Skin epidermis (tissue), 12 donors: ENCODE measurements around the gene RSPH4A.
A peak's percentile ranks its signal among the peaks of the same experiment; 100 is the strongest.
"Not testable (repeated sequence)": the region's sequence is repeated elsewhere in the genome, so short reads cannot be mapped to it uniquely, and the experiment has no call there.

Experiments used
- H3K27ac ChIP-seq, 21 experiments: fragments of 200-600 bp; sonication (generic) in 11 of 21; one replicate each; pipeline ENCODE4 v1.5.0; 2020; ENCODE audit warnings: mild to moderate bottlenecking in 3 of 21, inconsistent platforms in 2 of 21, moderate library complexity in 2 of 21
- H3K4me3 ChIP-seq, 7 experiments: fragments of 200-600 bp; sonication (generic) in 2 of 7; one replicate each; pipeline ENCODE4 v1.5.0; 2020; ENCODE audit warnings: inconsistent platforms in 2 of 7, mild to moderate bottlenecking in 2 of 7, moderate library complexity in 1 of 7

RSPH4A gene

DNA sequence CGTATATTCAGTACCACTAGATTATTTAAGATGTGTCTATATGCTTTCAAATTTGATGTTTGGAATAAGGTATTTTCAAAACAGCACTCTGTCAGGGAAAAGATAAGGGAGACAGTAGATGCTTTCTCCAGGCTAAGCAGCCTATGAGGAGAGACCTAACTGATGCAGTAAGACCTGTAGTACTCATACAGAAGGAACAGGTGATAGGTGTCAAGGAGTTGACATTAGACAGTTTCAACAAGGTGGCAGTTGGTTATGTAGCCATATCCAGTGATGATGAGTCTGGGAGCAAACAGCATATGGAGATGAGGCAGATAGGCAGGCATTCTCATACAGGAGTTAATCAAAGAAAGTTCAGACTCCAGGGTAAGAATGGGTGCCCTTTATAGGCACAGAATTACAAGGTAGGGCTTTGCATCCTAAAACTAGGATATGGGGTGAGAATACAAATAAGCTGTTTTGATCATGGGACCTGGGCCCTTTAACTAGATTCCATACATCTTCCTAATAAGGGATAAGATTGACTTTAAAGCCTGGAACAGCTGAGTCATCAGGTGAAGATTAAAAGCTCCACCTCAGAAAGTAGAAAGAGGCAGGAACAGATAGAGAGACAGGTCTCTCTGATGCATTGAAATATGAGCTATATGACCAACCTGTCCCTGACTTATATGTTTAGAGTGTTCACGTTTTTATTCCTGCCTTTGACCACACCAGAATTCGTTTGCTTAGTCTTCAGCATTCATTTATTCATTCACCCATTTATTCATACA lies 7.9 kb downstream of the RSPH4A start:
- no peak overlapping the region for H3K27ac ChIP-seq
- no peak overlapping the region for H3K4me3 ChIP-seq

DNA sequence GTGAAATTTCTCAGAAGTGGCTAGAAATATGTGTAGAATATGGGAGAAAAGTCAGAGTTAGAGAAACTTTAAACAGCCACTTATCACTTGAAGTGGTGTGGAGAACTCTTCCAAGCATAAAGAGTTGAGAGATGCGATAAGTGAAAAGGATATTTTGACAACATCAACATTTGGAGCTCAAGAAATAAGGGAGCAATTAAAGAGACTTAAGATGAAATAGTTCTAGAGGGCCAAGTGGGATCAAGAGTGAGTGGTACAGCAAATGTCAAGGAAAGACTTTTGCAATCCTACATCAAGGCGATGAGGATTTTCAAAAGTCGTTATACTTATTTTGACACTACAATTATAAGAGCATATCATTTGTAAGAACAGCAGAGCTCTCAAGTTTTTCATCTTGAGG lies 9.6 kb downstream of the RSPH4A start:
- Histone ChIP-seq H3K4me3 (no peak overlapping the region), H3K27ac (no peak overlapping the region)

DNA sequence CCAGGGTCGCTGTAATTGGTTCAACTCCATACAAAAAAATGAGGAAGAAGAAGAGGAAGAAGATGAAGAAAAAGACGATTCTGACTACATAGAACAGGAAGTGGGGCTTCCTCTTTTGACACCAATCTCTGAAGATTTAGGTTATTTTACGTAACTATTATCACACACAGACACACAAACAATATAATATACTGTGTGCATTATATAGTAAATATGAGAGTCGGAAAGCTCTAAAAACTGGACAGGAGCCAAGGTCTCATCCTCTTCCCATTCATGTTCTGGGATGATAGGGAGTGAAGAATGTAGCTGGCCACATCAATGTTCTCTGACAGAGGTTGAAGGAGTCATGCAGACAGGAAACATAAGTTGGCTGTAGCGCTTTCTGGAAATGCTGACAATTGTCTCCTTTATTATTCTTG lies 13.3 kb downstream of the RSPH4A start:
- Histone ChIP-seq H3K4me3 (no peak overlapping the region), H3K27ac (no peak overlapping the region)

DNA sequence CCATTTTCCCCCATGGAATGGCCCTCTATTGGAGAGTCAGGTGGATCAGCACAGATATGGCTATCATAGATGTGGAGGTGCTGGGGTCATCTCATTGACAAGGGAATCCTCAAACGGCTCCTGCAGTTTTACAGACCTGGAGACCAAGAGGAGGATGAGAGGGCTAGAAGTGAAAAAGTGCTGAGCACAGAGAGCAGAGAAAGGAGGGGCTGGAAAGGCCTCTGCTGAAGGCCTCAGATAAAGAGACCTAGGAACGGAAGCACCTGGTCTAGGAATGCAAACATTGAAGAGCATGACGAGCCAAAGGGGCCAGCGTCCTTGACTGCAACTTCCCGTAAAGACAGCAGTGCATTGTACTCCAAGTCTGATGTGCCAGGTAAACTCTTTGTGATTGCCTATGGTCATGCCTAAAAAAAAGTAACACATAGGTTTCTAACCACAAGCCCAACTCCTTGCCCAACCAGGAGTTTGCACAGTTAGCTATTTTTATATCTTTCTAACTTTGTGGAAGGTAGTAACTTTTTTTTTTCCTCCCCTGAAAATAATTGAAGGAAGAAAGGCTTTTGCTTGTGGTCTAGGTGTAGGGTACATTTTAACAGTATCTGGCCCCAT lies 15.2 kb downstream of the RSPH4A start:
- H3K4me3 ChIP-seq = no peak overlapping the region
- H3K27ac ChIP-seq = no peak overlapping the region

DNA sequence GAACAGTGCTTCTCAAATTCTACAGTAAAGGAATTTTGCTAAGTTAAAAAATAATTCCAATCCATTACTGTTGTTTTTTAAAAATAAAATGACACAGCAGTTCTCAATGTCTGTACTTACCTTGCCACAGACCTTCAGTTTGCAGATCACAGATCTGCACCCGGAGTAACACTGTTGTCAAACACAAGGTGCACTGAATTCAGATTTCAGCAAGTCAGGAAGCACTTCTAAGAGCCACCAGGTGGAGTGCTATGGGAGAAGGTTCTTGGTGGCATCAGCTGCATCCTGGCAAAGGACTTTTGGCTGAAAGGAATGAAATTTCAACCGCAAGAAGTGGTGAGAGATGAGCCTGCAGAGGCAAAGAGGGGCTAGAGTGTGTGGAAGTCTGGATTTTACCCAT lies 17.4 kb downstream of the RSPH4A start:
- Histone ChIP-seq H3K27ac (no peak overlapping the region), H3K4me3 (no peak overlapping the region)

DNA sequence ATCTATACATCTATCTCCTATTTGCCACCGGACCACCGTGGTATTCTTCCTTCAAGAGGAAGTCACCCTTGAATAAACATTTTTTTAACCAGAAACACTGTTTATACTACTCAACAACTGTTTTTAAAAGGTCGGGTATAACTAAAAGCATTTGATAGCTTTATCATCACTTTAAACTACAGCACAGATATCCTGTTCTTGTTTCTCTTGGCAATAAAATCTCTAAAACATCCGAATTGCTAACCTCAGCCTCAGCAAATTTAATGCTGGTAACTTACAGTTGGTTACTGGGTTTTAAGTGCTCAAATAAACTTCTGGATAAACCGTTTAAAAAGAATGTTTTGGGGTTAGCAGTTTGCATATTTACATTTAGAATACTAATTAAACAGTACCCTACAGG lies 31.9 kb downstream of the RSPH4A start:
- Histone ChIP-seq H3K4me3 (no peak overlapping the region), H3K27ac (no peak overlapping the region)

DNA sequence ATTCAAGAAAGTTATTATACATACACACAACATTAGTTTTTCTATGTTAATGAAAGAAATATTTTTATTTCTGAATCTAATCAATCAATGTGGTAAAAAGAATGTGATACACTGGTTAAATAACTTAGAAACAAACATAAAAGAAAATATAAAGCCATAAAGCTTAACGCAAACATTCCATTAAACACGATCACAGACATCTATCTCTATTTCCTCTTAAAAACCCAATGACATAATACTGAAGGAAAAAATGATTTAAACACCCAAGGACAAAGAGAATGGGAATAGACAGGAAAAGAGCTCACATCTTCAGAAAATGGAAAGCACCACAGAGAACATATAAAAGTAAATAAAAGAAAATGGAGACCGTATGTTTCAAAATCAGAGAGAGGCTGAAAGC lies 32.9 kb downstream of the RSPH4A start:
- Histone ChIP-seq H3K4me3 (no peak overlapping the region), H3K27ac (no peak overlapping the region)

DNA sequence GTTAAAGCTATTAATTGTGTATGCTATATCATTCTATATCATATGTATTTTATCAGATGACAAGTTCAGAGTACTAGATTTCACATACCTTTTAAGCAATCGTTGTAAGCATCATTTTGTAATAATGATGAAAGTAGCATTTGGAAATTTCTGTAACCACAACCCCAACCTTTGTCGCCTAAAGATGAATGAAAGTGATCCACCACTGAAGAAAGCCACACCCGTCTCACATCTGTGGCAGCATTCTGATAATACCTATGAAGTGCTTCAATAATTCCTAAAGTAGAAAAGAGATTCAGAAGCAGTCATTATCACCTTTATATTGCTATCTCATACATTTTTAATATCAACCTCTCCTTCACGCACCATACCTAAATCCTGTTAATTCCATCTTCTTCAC lies 35.6 kb downstream of the RSPH4A start:
- no peak overlapping the region for H3K4me3 ChIP-seq
- no peak overlapping the region for H3K27ac ChIP-seq

DNA sequence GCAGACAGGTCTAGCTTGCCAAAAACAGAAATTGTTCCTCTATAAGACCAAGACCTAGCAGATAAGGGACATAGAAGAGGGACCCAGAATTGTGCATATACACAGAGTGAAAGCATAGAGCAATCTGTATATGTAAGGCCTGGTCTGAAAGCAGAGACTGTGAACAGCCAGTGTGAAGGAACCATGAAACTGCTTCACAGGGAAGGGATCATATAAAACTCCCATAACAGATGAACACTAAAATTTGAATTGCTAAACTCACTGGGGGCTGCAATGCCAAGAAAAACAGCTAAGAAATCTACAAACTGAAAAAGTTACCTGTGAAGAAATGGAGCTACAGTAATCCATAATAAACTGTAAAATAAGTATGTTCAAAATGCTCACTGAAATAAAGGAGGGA lies 45.3 kb downstream of the RSPH4A start:
- H3K27ac ChIP-seq = no peak overlapping the region

DNA sequence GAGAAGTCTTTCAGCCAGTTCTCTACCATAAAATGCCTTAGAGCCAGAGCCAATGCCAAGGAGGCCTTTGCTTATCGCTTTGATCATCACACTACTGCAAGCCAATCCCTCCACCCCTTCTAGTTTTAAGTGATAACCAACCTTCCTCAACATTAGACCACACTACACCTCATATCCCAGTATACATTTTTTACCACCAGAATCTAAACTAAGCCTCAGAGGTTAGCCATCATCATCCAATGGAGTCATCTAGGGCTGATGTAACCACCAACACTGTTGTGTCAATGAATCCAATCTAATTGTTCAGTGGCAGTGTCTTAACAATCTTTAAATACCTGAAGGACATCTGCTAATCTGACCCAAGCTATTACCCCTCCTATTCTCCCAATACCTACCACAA lies 45.9 kb downstream of the RSPH4A start:
- no peak overlapping the region for H3K4me3 ChIP-seq
- H3K27ac ChIP-seq = no peak overlapping the region

More for the DNA sequence above, 45.3 kb downstream of the RSPH4A start:
- no peak overlapping the region for H3K4me3 ChIP-seq

DNA sequence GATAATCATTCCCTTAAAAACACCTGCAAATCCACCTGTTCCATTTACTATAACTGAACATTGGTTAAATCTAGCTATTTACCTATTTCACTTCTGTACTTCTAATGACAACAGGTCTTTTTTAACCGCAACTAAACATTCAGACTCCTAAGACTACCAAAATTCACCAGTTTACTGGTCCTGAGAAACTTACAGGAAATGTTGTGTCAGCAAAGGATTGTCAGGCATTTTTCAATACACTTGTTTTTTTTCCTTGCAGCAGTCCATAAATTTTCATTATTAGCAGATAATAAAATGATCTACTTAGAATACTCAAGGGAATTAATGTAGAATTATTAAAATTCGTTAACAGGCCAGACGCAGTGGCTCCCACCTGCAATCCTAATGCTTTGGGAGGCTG lies 47.0 kb downstream of the RSPH4A start:
- H3K27ac ChIP-seq = no peak overlapping the region
- H3K4me3 ChIP-seq = no peak overlapping the region

DNA sequence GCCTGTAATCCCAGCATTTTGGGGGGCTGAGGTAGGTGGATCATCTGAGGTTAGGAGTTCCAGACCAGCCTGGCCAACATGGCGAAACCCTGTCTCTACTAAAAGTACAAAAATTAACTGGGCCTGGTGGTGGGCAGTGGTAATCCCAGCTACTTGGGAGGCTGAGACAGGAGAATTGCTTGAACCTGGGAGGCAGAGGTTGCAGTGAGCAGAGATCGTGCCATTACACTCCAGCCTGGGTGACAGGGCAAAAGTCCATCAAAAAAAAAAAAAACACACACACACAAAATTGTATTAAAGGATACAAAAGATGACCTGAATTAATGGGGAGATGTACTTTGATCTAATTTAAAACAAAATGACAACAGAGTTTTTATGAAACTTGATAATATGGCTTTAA lies 47.9 kb downstream of the RSPH4A start:
- not testable (repeated sequence) for H3K4me3 ChIP-seq, H3K27ac ChIP-seq

DNA sequence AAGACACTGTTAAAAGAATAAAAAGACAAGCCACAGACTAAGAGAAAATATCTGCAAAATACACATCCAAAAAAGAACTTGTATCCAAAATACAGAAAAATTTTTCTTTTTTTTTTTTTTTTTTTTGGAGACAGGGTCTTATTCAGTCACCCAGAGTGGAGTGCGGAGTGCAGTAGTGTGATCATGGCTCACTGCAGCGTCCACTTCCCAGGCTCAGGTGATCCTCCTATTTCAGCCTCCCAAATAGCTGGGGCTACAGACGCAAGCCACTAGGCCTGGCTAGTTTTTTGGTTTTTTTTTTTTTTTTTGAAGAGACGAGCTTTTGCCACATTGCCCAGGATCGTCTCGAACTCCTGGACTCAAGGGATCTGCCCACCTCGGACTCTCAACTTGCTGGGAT lies 49.2 kb downstream of the RSPH4A start:
- no peak overlapping the region for H3K4me3 ChIP-seq
- H3K27ac ChIP-seq = no peak overlapping the region

DNA sequence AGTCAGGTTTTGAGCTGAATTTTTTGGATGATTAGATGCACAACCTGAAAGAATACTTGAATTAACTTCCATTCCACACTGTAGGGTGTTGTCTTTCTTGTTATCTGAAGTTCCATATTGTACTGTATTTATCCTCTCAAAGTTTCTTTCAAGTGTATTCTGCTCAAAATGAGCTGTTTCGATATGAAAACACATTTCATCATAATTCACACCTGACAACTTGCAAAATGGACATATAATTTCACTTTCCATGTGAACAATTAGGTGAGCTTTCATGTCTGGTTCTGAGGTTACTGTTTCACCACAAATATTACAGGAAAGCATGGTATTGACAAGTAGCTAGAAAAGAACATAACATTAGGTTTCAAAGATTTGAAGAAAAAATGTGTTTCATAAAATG lies 50.6 kb downstream of the RSPH4A start:
- H3K27ac ChIP-seq = peak overlapping the region in 1 of 21 experiments; percentile 89
- no peak overlapping the region for H3K4me3 ChIP-seq

DNA sequence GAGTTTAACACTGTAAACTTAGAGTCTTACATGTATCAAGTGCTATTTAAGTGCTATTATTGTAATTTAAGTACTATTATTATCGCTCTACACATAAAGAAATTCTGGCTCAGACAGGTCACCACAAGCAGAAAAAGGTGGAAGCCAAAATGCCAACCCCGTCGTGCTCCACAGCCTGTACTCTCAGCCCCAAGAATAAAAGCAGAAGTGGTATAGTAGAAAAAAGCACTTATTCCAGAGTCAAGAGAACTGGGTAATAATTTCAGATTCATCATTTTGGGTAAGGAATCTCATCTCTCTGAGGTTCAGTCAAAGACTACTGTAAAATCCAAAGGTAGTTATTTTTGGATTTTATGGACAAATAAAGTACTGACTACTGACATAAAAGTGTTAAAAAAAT lies 51.3 kb downstream of the RSPH4A start:
- Histone ChIP-seq H3K27ac (peak overlapping the region in 15 of 21 experiments; percentile 49 to 89 (median 86)), H3K4me3 (peak overlapping the region; percentile 73 to 97 (median 84))

DNA sequence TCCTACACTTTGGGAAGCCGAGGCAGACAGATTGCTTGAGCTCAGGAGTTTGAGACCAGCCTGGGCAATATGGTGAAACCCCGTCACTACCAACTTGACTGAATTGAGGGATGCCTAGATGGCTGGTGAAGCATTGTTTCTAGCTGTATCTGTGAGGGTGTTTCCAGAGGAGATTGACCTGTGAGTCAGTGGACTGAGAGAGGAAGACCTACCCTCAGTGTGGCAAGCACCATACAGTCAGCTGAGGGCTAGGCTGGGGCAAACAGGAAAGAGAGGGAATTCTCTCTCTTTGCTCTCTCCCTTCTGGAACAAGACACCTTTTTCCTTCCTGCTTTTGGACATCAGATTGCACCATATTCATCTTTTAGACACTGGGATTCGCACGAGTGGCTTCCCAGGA lies 56.0 kb downstream of the RSPH4A start:
- Histone ChIP-seq H3K4me3 (no peak overlapping the region), H3K27ac (no peak overlapping the region)

DNA sequence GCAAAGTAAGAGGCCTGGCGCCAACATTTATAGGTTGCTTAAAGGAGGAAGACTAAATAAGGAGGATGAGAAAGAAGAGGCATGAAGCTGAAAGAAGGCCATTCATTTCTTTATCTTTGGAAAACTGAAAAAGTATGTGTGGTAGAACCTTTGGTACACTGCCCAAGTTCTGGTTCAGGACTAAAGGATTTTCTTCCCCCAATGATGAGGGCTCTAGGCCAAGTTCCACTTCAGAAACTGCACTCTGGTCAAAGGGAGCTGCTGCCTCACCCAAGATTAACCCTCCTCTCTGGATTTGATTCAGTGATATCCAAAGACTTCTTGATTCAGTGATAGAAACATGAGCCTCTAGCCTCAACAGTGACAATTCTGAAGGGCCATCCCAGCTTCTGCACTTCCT lies 59.7 kb downstream of the RSPH4A start:
- H3K4me3 ChIP-seq = no peak overlapping the region

DNA sequence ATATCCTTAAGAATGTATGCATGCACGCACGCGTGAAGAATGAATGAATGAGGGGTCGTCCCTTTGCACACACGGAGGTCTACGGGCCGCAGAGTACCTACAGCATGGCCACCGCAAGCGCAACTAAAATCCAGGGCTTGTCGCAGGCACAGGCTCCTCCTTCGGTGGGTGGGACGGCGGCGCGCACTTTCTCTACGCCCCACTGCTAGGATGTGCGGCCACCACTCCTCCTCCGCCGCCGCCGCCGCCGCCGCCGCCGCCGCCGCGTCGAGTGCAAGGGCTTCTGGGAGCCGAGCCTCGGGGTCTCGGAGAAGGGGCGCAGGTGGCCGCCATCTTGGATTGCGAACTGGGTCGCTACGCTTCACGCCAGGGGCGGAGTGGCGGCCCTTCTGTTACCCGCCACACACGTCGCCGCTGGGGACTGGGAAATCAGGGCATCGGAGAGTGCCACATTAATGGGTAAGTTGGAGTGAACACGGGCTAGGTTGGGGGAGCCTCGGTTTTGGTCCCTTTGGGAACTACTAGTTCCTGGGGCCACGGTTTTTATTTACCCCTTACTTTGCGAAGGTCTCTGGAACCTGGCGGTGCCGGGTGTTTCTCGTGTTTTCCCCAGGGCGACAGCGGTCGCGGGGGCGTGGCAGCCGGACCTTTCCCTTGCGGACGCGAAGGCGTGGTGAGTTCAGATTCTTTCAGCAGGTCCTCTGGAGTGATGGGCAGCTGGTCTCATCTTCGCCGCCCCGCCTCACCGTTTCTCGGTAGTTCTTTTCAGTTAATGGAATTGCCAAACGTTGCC lies 64.8 kb downstream of the RSPH4A start, which contains the start of gene KPNA5:
Gene KPNA5 (plus strand): TSS at position 332 of the 793 bp plus-strand sequence. CDS start 124 bp downstream, at position 456.
- Histone ChIP-seq H3K27ac (peak within 1 kb of the TSS; percentile 49 to 93 (median 87)), H3K4me3 (peak within 1 kb of the TSS; percentile 65 to 91 (median 80))

More for the DNA sequence above, 59.7 kb downstream of the RSPH4A start:
- no peak overlapping the region for H3K27ac ChIP-seq

DNA sequence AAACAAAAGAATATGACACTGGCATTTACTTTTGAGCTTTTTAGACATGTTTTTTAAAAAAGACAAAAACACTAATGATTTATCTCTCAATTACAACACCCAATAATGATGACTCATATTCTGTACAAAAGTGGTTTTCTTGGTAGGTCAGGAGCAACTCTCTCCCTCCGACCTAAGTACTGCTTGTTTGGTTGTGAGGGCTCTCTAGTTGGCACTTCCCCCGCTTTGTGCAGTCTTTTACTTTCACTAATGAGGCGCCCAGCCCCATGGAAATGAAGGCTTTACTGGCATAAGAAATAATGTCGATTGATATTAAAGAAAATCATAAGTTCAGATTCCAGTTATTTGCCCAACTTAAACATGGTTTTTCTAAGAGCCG lies 66.0 kb downstream of the RSPH4A start:
- Histone ChIP-seq H3K4me3 (peak overlapping the region; percentile 65 to 91 (median 80)), H3K27ac (peak overlapping the region in 6 of 21 experiments; percentile 42 to 92 (median 86))
